Prostate gland (tissue), 2 donors: ENCODE measurements around the gene MPL. TPM values are rescaled to one million over a fixed set of nuclear protein-coding genes. Genes with fewer than 3 reads are reported as not detected.

Experiments
- DNase-seq: peaks from one replicate; pipeline ENCODE4 v3.0.0-alpha.2; 2019; ENCODE audit warnings: low spot score
- H3K27ac ChIP-seq, 2 donors: fragments of 200-600 bp; sonication (generic); 2 replicates each; pipeline ENCODE4 v1.5.1; 2017 to 2019
- H3K27me3 ChIP-seq: fragments of 200-600 bp; sonication (generic); replicated peaks from 2 replicates; pipeline ENCODE4 v1.5.1; 2019; ENCODE audit not compliant: insufficient read depth
- H3K36me3 ChIP-seq, 2 donors: fragments of 200-600 bp; sonication (generic); 1 replicate in 1 of 2; 2 replicates in 1 of 2; pipeline versions ENCODE4 v1.5.1 to v1.8.1; 2017 to 2019
- H3K4me1 ChIP-seq: fragments of 200-600 bp; sonication (generic); replicated peaks from 2 replicates; pipeline ENCODE4 v1.5.1; 2019
- H3K4me3 ChIP-seq, 2 donors: fragments of 200-600 bp; sonication (generic); 2 replicates each; pipeline ENCODE4 v1.5.1; 2017 to 2019
- H3K9me3 ChIP-seq: fragments of 200-600 bp; sonication (generic); 2 replicates; pipeline ENCODE4 v1.5.1; 2017
- POLR2A ChIP-seq: fragments of 450-650 bp; IDR thresholded peaks from one replicate; pipeline ENCODE4 v1.6.1; 2016; ENCODE audit warnings: antibody characterized with exemption, mild to moderate bottlenecking
- POLR2AphosphoS5 ChIP-seq: sonication (generic); formaldehyde crosslinking; IDR thresholded peaks from one replicate; pipeline ENCODE4 v1.6.1; 2017; ENCODE audit warnings: antibody characterized with exemption
- WGBS: methylation state at CpG from one replicate; pipeline ENCODE4 v1.1.5; 2018; 5-methylcytosine and 5-hydroxymethylcytosine counted together
- intact Hi-C: fragments of 100-400 bp; cut with DNase I; formaldehyde crosslinking; loops from one replicate; pipeline ENCODE4 v1.14.2; 2022
- total RNA-seq, 2 donors: library from RNA; depleted of rRNA; stranded (reverse); fragments of >200 nt; gene quantifications; one replicate each; pipeline ENCODE4 v1.1.0, GENCODE V29; 2016
- TF ChIP-seq, protein P1 (sequence below), 4 experiments: fragments of 200-600 bp in 2 of 4; fragments of 450-650 bp in 2 of 4; sonication (generic) in 2 of 4; IDR thresholded peaks; 1 replicate in 3 of 4; 2 replicates in 1 of 4; pipeline ENCODE4 v1.5.1; 2016 to 2019; ENCODE audit warnings: antibody characterized with exemption in 4 of 4, mild to moderate bottlenecking in 2 of 4, moderate library complexity in 2 of 4

Gene MPL
- total RNA-seq, 2 donors from 2014 or later, result not detected

DNA sequence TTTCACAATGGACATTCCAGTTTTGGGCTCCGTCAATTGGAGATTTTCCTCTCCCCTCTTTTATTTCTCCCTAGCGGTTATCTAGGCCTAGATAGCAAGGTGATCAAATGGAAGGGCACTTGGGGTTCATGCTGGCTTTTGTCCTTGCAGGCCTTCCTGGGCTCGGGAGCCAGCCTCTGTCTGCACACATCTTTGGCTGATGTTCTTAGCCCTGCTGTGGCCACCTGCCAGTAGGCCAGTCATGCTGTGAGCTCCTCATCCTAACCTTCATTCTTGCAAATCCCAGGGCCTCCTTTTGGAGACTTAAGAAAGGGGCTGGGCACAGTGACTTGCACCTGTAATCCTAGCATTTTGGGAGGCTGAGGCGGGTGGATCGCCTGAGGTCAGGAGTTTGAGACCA lies 23.4 kb upstream of the MPL start:
- TF ChIP-seq, protein P1, sequence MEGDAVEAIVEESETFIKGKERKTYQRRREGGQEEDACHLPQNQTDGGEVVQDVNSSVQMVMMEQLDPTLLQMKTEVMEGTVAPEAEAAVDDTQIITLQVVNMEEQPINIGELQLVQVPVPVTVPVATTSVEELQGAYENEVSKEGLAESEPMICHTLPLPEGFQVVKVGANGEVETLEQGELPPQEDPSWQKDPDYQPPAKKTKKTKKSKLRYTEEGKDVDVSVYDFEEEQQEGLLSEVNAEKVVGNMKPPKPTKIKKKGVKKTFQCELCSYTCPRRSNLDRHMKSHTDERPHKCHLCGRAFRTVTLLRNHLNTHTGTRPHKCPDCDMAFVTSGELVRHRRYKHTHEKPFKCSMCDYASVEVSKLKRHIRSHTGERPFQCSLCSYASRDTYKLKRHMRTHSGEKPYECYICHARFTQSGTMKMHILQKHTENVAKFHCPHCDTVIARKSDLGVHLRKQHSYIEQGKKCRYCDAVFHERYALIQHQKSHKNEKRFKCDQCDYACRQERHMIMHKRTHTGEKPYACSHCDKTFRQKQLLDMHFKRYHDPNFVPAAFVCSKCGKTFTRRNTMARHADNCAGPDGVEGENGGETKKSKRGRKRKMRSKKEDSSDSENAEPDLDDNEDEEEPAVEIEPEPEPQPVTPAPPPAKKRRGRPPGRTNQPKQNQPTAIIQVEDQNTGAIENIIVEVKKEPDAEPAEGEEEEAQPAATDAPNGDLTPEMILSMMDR (IDR thresholded peaks at IDR 0.05), result no peak
- no peak for TF ChIP-seq POLR2AphosphoS5
- TF ChIP-seq POLR2A, result no peak
- Histone ChIP-seq H3K27ac (no peak overlapping the region), H3K27me3 (no peaks in the 10 kb centered on the region), H3K36me3 (no peaks in the 10 kb centered on the region), H3K4me1 (no peaks in the 10 kb centered on the region), H3K9me3 (no peaks in the 10 kb centered on the region), H3K4me3 (no peak overlapping the region)
- WGBS, result 90% methylated on average over 5 of the region's 5 CpGs
- no peak for DNase-seq
- intact Hi-C loops, result no loop called here

DNA sequence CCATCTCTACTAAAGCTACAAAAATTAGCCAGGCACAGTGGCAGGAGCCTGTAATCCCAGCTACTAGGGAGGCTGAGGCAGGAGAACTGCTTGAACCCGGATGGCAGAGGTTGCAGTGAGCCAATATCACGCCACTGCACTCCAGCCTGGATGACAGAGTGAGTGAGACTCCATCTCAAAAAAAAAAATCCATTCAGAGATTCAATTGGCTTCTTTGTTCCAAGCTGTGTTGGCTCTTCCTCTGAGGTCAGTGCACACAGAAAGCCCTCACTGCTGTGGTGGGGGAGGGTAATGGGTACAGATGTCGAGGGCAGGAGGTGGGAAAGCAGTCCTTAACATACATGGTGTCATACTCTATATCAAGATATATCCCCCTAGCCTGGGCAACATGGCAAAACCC lies 22.1 kb upstream of the MPL start:
- 89% methylated on average over 3 of the region's 3 CpGs for WGBS
- no peak for DNase-seq
- Histone ChIP-seq H3K4me3 (no peak overlapping the region), H3K36me3 (no peaks in the 10 kb centered on the region), H3K27me3 (no peaks in the 10 kb centered on the region), H3K9me3 (no peaks in the 10 kb centered on the region), H3K4me1 (no peaks in the 10 kb centered on the region), H3K27ac (no peak overlapping the region)
- no peak for TF ChIP-seq POLR2AphosphoS5
- TF ChIP-seq, protein P1 (IDR thresholded peaks at IDR 0.05), result no peak
- no peak for TF ChIP-seq POLR2A
- intact Hi-C loops, result no loop called here

DNA sequence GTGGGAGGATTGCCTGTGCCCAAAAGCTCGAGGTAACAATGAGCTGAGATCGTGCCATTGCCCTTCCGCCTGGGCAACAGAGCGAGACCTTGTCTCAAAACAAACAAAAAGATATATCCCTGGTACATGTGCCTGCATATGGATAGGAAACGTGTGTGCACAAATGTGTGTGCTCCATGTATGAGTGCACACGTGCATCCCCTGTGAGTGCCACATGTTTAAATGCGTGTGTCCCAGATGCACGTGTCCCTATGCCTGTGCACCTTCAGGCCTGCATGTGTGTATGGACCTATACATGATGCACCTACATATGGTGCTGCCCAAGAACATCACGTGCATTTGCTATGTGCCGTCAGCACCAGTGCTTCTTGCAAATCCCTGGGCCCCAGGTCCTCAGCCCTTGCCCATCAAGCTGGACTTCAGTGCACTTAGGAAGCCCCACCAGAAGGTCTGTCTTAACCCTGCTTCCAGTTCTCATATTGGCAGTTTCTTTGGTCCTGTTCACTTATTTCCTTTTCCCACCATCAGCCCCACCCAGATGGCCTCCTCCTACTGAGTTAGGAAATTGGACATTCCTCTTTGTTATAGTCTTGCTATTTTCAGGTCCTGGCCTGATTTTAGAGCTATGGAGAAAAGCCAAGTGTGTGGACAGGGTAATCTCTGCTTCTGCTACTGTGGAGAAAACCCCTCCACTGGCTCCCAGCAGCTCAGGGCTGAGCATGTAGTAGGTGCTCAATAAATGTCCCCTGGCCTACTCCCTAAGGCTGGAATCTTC lies 21.5 kb upstream of the MPL start:
- intact Hi-C loops, result no loop called here
- H3K27me3 ChIP-seq, result no peaks in the 10 kb centered on the region
- no peaks in the 10 kb centered on the region for H3K9me3 ChIP-seq
- no peaks in the 10 kb centered on the region for H3K4me1 ChIP-seq
- TF ChIP-seq POLR2AphosphoS5 (no peak), POLR2A (no peak)
- TF ChIP-seq, protein P1 (IDR thresholded peaks at IDR 0.05), result no peak
- 92% methylated on average over 10 of the region's 10 CpGs for WGBS
- no peak overlapping the region for H3K4me3 ChIP-seq
- no peaks in the 10 kb centered on the region for H3K36me3 ChIP-seq
- no peak overlapping the region for H3K27ac ChIP-seq
- DNase-seq, result no peak

DNA sequence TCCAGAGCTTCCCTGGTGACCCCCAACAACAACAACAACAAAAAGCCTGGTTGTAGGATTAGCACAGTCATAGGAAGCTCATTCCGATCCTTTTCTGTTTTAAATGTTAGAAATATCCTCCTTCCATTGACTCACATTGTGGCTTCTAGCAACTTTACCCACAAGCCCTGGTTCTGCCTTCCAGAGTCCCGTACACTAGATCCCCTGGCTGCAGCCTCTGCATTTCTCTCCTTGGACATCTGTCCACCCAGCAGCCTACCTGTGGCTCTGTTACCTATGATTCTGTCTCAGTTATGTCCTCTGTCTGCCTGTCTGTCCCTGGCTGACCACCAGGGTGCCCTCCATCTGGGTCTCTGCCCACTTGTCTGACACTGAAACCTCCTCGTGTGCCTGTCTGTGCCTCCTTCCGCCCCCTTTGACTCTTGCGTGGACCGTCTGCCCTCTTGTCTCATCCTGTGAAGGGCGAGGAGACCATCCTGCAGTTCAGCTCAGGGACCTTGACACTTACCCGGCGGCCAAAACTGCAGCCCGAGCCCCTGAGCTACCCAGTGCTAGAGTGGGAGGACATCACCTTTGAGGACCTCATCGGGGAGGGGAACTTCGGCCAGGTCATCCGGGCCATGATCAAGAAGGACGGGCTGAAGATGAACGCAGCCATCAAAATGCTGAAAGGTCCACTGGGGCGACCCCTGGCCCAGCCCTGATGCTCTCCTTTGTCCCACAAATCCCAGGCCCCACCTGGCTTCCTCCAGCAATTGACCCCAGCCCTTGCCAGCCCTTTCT lies 20.7 kb upstream of the MPL start:
- no peak for DNase-seq
- intact Hi-C loops, result no loop called here

More for the DNA sequence above, 20.7 kb upstream of the MPL start:
- Histone ChIP-seq H3K9me3 (no peaks in the 10 kb centered on the region), H3K27me3 (no peaks in the 10 kb centered on the region), H3K4me3 (no peak overlapping the region), H3K27ac (no peak overlapping the region), H3K36me3 (no peaks in the 10 kb centered on the region), H3K4me1 (no peaks in the 10 kb centered on the region)
- 91% methylated on average over 16 of the region's 16 CpGs for WGBS
- TF ChIP-seq, protein P1 (IDR thresholded peaks at IDR 0.05), result no peak
- TF ChIP-seq POLR2A (no peak), POLR2AphosphoS5 (no peak)
